Heart right ventricle (tissue), 16 donors: Measurements from ENCODE around the gene ELF4. TPM values are rescaled to one million over a fixed set of nuclear protein-coding genes. Genes with fewer than 3 reads are reported as not detected.

ENCODE experiments used
- ATAC-seq, 8 donors: fragments of 200-7000 bp; cut with Tn5 transposase; one replicate each; pipeline ENCODE4 v1.9.1; 2020; ENCODE audit warnings: mild to moderate bottlenecking in 8 of 8, moderate library complexity in 8 of 8, moderate number of reproducible peaks in 1 of 8
- DNase-seq, 2 donors: peaks; one replicate each; pipeline ENCODE4 v3.0.0-alpha.2; 2020
- H3K27ac ChIP-seq, 10 donors: fragments of 200-600 bp; sonication (generic) in 2 of 10; one replicate each; pipeline versions ENCODE4 v1.5.0 to v1.8.0; 2020 to 2022; ENCODE audit warnings: mild to moderate bottlenecking in 3 of 10
- H3K27me3 ChIP-seq, 7 donors: fragments of 200-600 bp; one replicate each; pipeline ENCODE4 v1.8.0; 2021 to 2022; ENCODE audit warnings: mild to moderate bottlenecking in 2 of 7
- H3K36me3 ChIP-seq, 9 donors: fragments of 200-600 bp; sonication (generic) in 1 of 9; one replicate each; pipeline versions ENCODE4 v1.5.0 to v1.8.0; 2020 to 2022; ENCODE audit warnings: mild to moderate bottlenecking in 2 of 9
- H3K4me1 ChIP-seq, 9 donors: fragments of 200-600 bp; sonication (generic) in 1 of 9; one replicate each; pipeline versions ENCODE4 v1.5.0 to v1.8.0; 2020 to 2022; ENCODE audit warnings: mild to moderate bottlenecking in 4 of 9
- H3K4me3 ChIP-seq, 10 donors: fragments of 200-600 bp; sonication (generic) in 2 of 10; one replicate each; pipeline versions ENCODE4 v1.5.0 to v1.8.0; 2020 to 2022; ENCODE audit warnings: mild to moderate bottlenecking in 7 of 10, moderate library complexity in 2 of 10
- H3K9me3 ChIP-seq, 11 donors: fragments of 200-600 bp in 10 of 11; sonication (generic) in 2 of 11; one replicate each; pipeline versions ENCODE4 v1.5.0 to v1.8.0; 2013 to 2022; ENCODE audit warnings: mild to moderate bottlenecking in 2 of 11, control low read depth in 1 of 11, moderate library complexity in 1 of 11
- WGBS, 2 donors: extraction: QIAGEN DNeasy Blood & Tissue Kit; methylation state at CpG; one replicate each; pipeline ENCODE4 v1.1.7; 2013; ENCODE audit warnings: inconsistent platforms in 1 of 2; 5-methylcytosine and 5-hydroxymethylcytosine counted together
- intact Hi-C, 10 donors: fragments of 100-400 bp; cut with DNase I; formaldehyde crosslinking; loops; one replicate each; pipeline versions ENCODE4 v1.11.1 to v1.14.2; 2022
- polyA plus RNA-seq, 2 donors: library from polyadenylated mRNA; stranded (reverse); fragments of 200-250 nt; gene quantifications; one replicate each; pipeline ENCODE4 v1.2.3, GENCODE V29; 2013
- total RNA-seq, 10 donors: library from RNA; stranded (reverse); fragmentation: NEBNext Ultra II Directional in 3 of 10; extraction: Animal tissue kit (Norgen Biotek cat#: 25700) in 3 of 10; gene quantifications; one replicate each; pipeline versions ENCODE4 v1.2.1 to v1.2.4, GENCODE V29; 2021 to 2023
- TF ChIP-seq, protein P1 (sequence below), 9 donors: fragments of 200-600 bp; sonication (generic) in 2 of 9; IDR thresholded peaks; one replicate each; pipeline versions ENCODE4 v1.5.0 to v1.8.0; 2021 to 2022; ENCODE audit warnings: antibody characterized with exemption in 9 of 9, mild to moderate bottlenecking in 5 of 9, moderate library complexity in 1 of 9
- donor health status: Arrhythmogenic right ventricular cardiomyopathy.
- donor health status: ischemic (EF 13 %, LVEDD 7.1; RV severe dilation, severe dysfunction).
- donor health status: healthy with polysubstance abuse.
- donor health status: DM: no; HTN: yes; CAD: no.
- donor health status: DM: no; HTN: no; CAD: no.
- donor health status: ischemic (EF 25% LVEDD 6.9; RV normal size, moderate dysfunction).
- donor health status: ischemic (EF 25% LVEDD 5.7; RV mildly dilated, moderate dysfunction).
- donor health status: healthy.
- donor health status: DM: yes; HTN: yes; CAD: no.
- donor health status: Ischemic cardiomyopathy.
- donor health status: ischemic (EF 35%, LVEDD 5.7; RV mildly dilated, moderate dysfunction).
- donor health status: nonischemic (EF 11% LVEDD 7.7; RV severe dilation, severe dysfunction).
- donor health status: DM: yes; HTN: yes; CAD: no.
- donor health status: PGD.
- donor health status: ischemic (EF 29% LVEDD 5.4; RV normal size, mild dysfunction).
- donor health status: nonischemic (EF 23%, LVEDD 6.1; RV moderate dilation, normal function).

ELF4 gene
- total and polyA plus RNA-seq, 12 donors = 1.8 to 8.6 (median 2.7) TPM

DNA sequence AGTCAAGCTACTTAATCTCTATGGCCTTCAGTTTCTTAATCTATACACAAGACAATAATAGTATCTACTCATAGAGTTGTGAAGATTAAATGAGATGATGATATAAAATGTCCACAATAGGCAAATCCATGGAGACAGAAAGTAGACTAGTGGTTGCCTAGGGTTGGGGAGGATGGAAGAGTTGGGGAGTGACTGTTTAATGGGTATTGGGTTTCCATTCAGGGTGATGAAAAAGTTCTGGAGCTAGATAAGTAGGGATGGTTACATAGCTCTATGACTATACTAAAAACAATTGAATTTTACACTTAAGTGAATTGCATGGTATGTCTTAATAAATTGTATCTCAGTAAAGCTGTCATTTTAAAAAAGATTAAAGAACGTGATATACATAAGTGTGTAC, 92.2 kb downstream of the ELF4 start:
- ATAC-seq (no peak), DNase-seq (no peak)
- Histone ChIP-seq H3K4me1 (peaks cover 0 to 23% (median 8%) of the 10 kb centered on the region in 9 donors), H3K36me3 (peaks cover 0 to 60% (median 0%) of the 10 kb centered on the region in 9 donors), H3K9me3 (no peaks in the 10 kb centered on the region), H3K27ac (no peak overlapping the region), H3K27me3 (no peaks in the 10 kb centered on the region), H3K4me3 (no peak overlapping the region)
- TF ChIP-seq, protein P1, sequence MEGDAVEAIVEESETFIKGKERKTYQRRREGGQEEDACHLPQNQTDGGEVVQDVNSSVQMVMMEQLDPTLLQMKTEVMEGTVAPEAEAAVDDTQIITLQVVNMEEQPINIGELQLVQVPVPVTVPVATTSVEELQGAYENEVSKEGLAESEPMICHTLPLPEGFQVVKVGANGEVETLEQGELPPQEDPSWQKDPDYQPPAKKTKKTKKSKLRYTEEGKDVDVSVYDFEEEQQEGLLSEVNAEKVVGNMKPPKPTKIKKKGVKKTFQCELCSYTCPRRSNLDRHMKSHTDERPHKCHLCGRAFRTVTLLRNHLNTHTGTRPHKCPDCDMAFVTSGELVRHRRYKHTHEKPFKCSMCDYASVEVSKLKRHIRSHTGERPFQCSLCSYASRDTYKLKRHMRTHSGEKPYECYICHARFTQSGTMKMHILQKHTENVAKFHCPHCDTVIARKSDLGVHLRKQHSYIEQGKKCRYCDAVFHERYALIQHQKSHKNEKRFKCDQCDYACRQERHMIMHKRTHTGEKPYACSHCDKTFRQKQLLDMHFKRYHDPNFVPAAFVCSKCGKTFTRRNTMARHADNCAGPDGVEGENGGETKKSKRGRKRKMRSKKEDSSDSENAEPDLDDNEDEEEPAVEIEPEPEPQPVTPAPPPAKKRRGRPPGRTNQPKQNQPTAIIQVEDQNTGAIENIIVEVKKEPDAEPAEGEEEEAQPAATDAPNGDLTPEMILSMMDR (IDR thresholded peaks at IDR 0.05) = no peak
- 97 to 100% methylated on average over 1 of the region's 1 CpG for WGBS, 2 donors
- intact Hi-C loops = loop anchor here in 2 of 10 donors (5.0 kb wide), 1 partner anchor 36 kb away; the partner anchor contains the start of gene BCORL1 (in 2 of the 2)

DNA sequence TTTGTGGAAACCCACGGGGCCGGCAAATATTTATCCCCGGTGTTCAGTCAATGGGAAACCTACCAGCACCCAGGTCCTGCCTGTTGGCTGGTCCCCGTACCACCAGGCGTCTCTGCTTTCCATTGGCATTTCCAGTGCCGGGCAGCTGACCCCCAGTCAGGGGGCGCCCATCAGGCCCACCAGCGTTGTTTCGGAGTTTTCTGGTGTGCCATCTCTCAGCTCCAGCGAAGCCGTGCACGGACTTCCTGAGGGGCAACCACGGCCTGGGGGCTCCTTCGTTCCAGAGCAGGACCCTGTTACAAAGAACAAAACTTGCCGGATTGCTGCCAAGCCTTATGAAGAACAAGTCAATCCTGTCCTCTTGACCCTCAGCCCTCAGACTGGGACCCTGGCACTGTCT, 95.1 kb downstream of the ELF4 start:
- no peak for DNase-seq
- TF ChIP-seq, protein P1 (IDR thresholded peaks at IDR 0.05) = no peak
- 89 to 94% methylated on average over 12 to 15 of the region's 15 CpGs for WGBS, 2 donors
- Histone ChIP-seq H3K27ac (no peak overlapping the region), H3K4me1 (peaks cover 0 to 17% (median 8%) of the 10 kb centered on the region in 9 donors), H3K27me3 (no peaks in the 10 kb centered on the region), H3K9me3 (no peaks in the 10 kb centered on the region), H3K36me3 (peaks cover 0 to 46% (median 0%) of the 10 kb centered on the region in 9 donors), H3K4me3 (no peak overlapping the region)
- no peak for ATAC-seq
- intact Hi-C loops = loop anchor here in 2 of 10 donors (5.0 kb wide), 1 partner anchor 33 kb away; the partner anchor contains the start of gene BCORL1 (in 2 of the 2)

Other genes with a start within 250 kb of the ELF4 start
- gene UTP14A, start 204.3 kb downstream of the ELF4 start, total RNA-seq = 10 to 100 TPM in 2 of 10 donors, 1 to 10 TPM in 8; 7.4 to 12.6 (median 9.6) TPM
- gene UTP14A, start 204.3 kb downstream of the ELF4 start, polyA plus RNA-seq = 10 to 100 TPM in 1 of 2 donors, 1 to 10 TPM in 1; 6.7 to 10.2 TPM
- 10 to 100 TPM in 1 of 10 donors, 1 to 10 TPM in 9; 4.9 to 12.8 (median 8.3) TPM for gene BCORL1, start 127.9 kb downstream of the ELF4 start, total RNA-seq
- gene BCORL1, start 127.9 kb downstream of the ELF4 start, polyA plus RNA-seq = 1 to 10 TPM; 2.1 to 3.1 TPM
- gene AIFM1, start 55.3 kb upstream of the ELF4 start, total RNA-seq = 100 to 1,000 TPM in 9 of 10 donors, 10 to 100 TPM in 1; 93.8 to 165 (median 142) TPM
- gene AIFM1, start 55.3 kb upstream of the ELF4 start, polyA plus RNA-seq = 100 to 1,000 TPM in 1 of 2 donors, 10 to 100 TPM in 1; 99.4 to 114 TPM
- 1 to 10 TPM in 8 of 10 donors, under 1 TPM in 2; 0.32 to 4.6 (median 1.6) TPM for gene RAB33A, start 61.5 kb upstream of the ELF4 start, total RNA-seq
- gene RAB33A, start 61.5 kb upstream of the ELF4 start, polyA plus RNA-seq = 1 to 10 TPM in 1 of 2 donors, under 1 TPM in 1; 0.22 to 3.6 TPM
- gene ZNF280C, start 158.4 kb upstream of the ELF4 start, total RNA-seq = 1 to 10 TPM; 1.1 to 2.4 (median 1.7) TPM
- gene ZNF280C, start 158.4 kb upstream of the ELF4 start, polyA plus RNA-seq = 1 to 10 TPM in 1 of 2 donors, under 1 TPM in 1; 0.39 to 1.2 TPM
- 1 to 10 TPM; 4.1 to 8.0 (median 6.5) TPM for gene SLC25A14, start 229.4 kb upstream of the ELF4 start, total RNA-seq
- gene SLC25A14, start 229.4 kb upstream of the ELF4 start, polyA plus RNA-seq = 1 to 10 TPM; 9.4 to 9.9 TPM